Neural progenitor cell (in vitro differentiated cells): ENCODE data around the gene DGKE. TPM values are rescaled to one million over a fixed set of nuclear protein-coding genes. Genes with fewer than 3 reads are reported as not detected.

Experiments
- DNase-seq: peaks from one replicate; pipeline ENCODE4 v3.0.0-alpha.2; 2016; ENCODE audit warnings: low spot score
- H2AFZ ChIP-seq: fragments of 200-600 bp; sonication (generic); replicated peaks from 2 replicates; pipeline ENCODE4 v1.6.1; 2016; ENCODE audit warnings: antibody characterized with exemption
- H3F3A ChIP-seq: fragments of 200-600 bp; sonication (generic); 2 replicates; pipeline ENCODE4 v1.6.1; 2016; ENCODE audit warnings: antibody characterized with exemption, low read depth
- H3K27ac ChIP-seq: fragments of 200-600 bp; sonication (generic); 2 replicates; pipeline ENCODE4 v1.5.1; 2016; ENCODE audit warnings: mild to moderate bottlenecking
- H3K27me3 ChIP-seq: fragments of 200-600 bp; sonication (generic); 2 replicates; pipeline ENCODE4 v1.6.1; 2016; ENCODE audit warnings: mild to moderate bottlenecking, moderate library complexity
- H3K36me3 ChIP-seq: fragments of 200-600 bp; sonication (generic); 2 replicates; pipeline ENCODE4 v1.5.1; 2016
- H3K4me1 ChIP-seq: fragments of 200-600 bp; sonication (generic); 2 replicates; pipeline ENCODE4 v1.6.1; 2016; ENCODE audit warnings: mixed run types
- H3K4me2 ChIP-seq: fragments of 200-600 bp; sonication (generic); 2 replicates; pipeline ENCODE4 v1.6.1; 2016
- H3K4me3 ChIP-seq: fragments of 200-600 bp; sonication (generic); 2 replicates; pipeline ENCODE4 v1.5.1; 2016
- H3K79me2 ChIP-seq: fragments of 200-600 bp; sonication (generic); 2 replicates; pipeline ENCODE4 v1.6.1; 2016; ENCODE audit warnings: low read depth
- H3K9ac ChIP-seq: fragments of 200-600 bp; sonication (generic); 2 replicates; pipeline ENCODE4 v1.6.1; 2016
- H3K9me3 ChIP-seq: fragments of 200-600 bp; sonication (generic); 2 replicates; pipeline ENCODE4 v1.5.1; 2016; ENCODE audit warnings: low read depth
- H4K20me1 ChIP-seq: fragments of 200-600 bp; sonication (generic); 2 replicates; pipeline ENCODE4 v1.6.1; 2016; ENCODE audit warnings: low read depth
- H3K27ac Mint-ChIP-seq: 3 replicates; pipeline ENCODE4 v1.8.0; 2021; ENCODE audit warnings: mixed read lengths
- H3K27me3 Mint-ChIP-seq: 2 replicates; pipeline ENCODE4 v1.8.0; 2022; ENCODE audit warnings: low read depth, mild to moderate bottlenecking, inconsistent platforms, moderate library complexity, mixed read lengths; ENCODE audit not compliant: insufficient read depth
- H3K36me3 Mint-ChIP-seq: 3 replicates; pipeline ENCODE4 v1.8.0; 2021; ENCODE audit warnings: mixed read lengths
- H3K4me1 Mint-ChIP-seq: 3 replicates; pipeline ENCODE4 v1.8.0; 2021; ENCODE audit warnings: mixed read lengths
- H3K4me3 Mint-ChIP-seq: 3 replicates; pipeline ENCODE4 v1.8.0; 2021; ENCODE audit warnings: mild to moderate bottlenecking, moderate library complexity, mixed read lengths
- H3K9me3 Mint-ChIP-seq: 3 replicates; pipeline ENCODE4 v1.8.0; 2020; ENCODE audit warnings: mixed read lengths
- CTCF ChIP-seq: fragments of 200-600 bp; sonication (generic); IDR thresholded peaks from 2 replicates; pipeline ENCODE4 v1.5.1; 2017; ENCODE audit warnings: antibody characterized with exemption, mild to moderate bottlenecking
- EZH2 ChIP-seq: fragments of 200-600 bp; sonication (generic); IDR thresholded peaks from 2 replicates; pipeline ENCODE4 v1.6.1; 2017; ENCODE audit warnings: antibody characterized with exemption, mild to moderate bottlenecking, moderate library complexity
- EZH2phosphoT487 ChIP-seq: fragments of 200-600 bp; sonication (generic); IDR thresholded peaks from 2 replicates; pipeline ENCODE4 v1.6.1; 2017; ENCODE audit warnings: antibody characterized with exemption
- total RNA-seq: library from RNA; depleted of rRNA; stranded (reverse); fragments of >200 nt; gene quantifications from 2 replicates; pipeline ENCODE4 v1.2.3, GENCODE V29; 2015; ENCODE audit warnings: low replicate concordance

DGKE gene
- total RNA-seq, 1 donor from 2014 or later: 7.5 TPM

GRCh38 chr17:56842577-56842976 lies 8.6 kb downstream of the DGKE start:
- Histone ChIP-seq H3K4me3 (no peak overlapping the region), H3K79me2 (no peaks in the 10 kb centered on the region), H3K9me3 (no peaks in the 10 kb centered on the region), H3K4me1 (no peaks in the 10 kb centered on the region), H3F3A (peaks cover 3% of the 10 kb centered on the region), H3K4me2 (no peak overlapping the region), H3K27ac (no peak overlapping the region), H3K36me3 (no peaks in the 10 kb centered on the region), H4K20me1 (peaks cover 1% of the 10 kb centered on the region), H2AFZ (no peak overlapping the region), H3K9ac (no peak overlapping the region), H3K27me3 (no peaks in the 10 kb centered on the region)
- TF ChIP-seq EZH2phosphoT487 (no peak), CTCF (no peak), EZH2 (no peak)
- DNase-seq: no peak
- Mint-ChIP-seq H3K4me3 (no peak overlapping the region), H3K27me3 (no peaks in the 10 kb centered on the region), H3K27ac (no peak overlapping the region), H3K9me3 (no peaks in the 10 kb centered on the region), H3K36me3 (peaks cover 5% of the 10 kb centered on the region), H3K4me1 (no peaks in the 10 kb centered on the region)

GRCh38 chr17:56845934-56846333 lies 12.0 kb downstream of the DGKE start:
- Mint-ChIP-seq H3K9me3 (no peaks in the 10 kb centered on the region), H3K27me3 (no peaks in the 10 kb centered on the region), H3K36me3 (peaks cover 5% of the 10 kb centered on the region), H3K27ac (no peak overlapping the region), H3K4me3 (no peak overlapping the region), H3K4me1 (no peaks in the 10 kb centered on the region)
- Histone ChIP-seq H3K4me1 (no peaks in the 10 kb centered on the region), H3K27me3 (no peaks in the 10 kb centered on the region), H4K20me1 (no peaks in the 10 kb centered on the region), H2AFZ (no peak overlapping the region), H3K36me3 (no peaks in the 10 kb centered on the region), H3K4me2 (no peak overlapping the region), H3K27ac (no peak overlapping the region), H3F3A (peaks cover 3% of the 10 kb centered on the region), H3K4me3 (no peak overlapping the region), H3K79me2 (no peaks in the 10 kb centered on the region), H3K9me3 (no peaks in the 10 kb centered on the region), H3K9ac (no peak overlapping the region)
- TF ChIP-seq EZH2: no peak
- TF ChIP-seq CTCF: no peak
- TF ChIP-seq EZH2phosphoT487: no peak
- no peak for DNase-seq

- H3K27me3 ChIP-seq: no peaks in the 10 kb centered on the region
- H3K4me2 ChIP-seq: no peak overlapping the region
- H3K27ac Mint-ChIP-seq: no peak overlapping the region
- H3K9me3 ChIP-seq: no peaks in the 10 kb centered on the region
- H3K4me3 ChIP-seq: no peak overlapping the region
- H3K4me1 ChIP-seq: no peaks in the 10 kb centered on the region
- H3K9me3 Mint-ChIP-seq: no peaks in the 10 kb centered on the region
- peaks cover 5% of the 10 kb centered on the region for H3K36me3 Mint-ChIP-seq
- no peak for DNase-seq
- H3K36me3 ChIP-seq: no peaks in the 10 kb centered on the region
- no peaks in the 10 kb centered on the region for H3K4me1 Mint-ChIP-seq
- no peaks in the 10 kb centered on the region for H4K20me1 ChIP-seq
- H3F3A ChIP-seq: peaks cover 3% of the 10 kb centered on the region
- H3K79me2 ChIP-seq: no peaks in the 10 kb centered on the region
- no peak overlapping the region for H2AFZ ChIP-seq
- TF ChIP-seq EZH2phosphoT487 (no peak), CTCF (no peak), EZH2 (no peak)
- H3K9ac ChIP-seq: no peak overlapping the region
- no peak overlapping the region for H3K27ac ChIP-seq
- no peak overlapping the region for H3K4me3 Mint-ChIP-seq
- no peaks in the 10 kb centered on the region for H3K27me3 Mint-ChIP-seq
These were observed 13.2 kb downstream of the DGKE start for GRCh38 chr17:56847106-56847505.

- H3K4me1 Mint-ChIP-seq: no peaks in the 10 kb centered on the region
- peaks cover 6% of the 10 kb centered on the region for H3K36me3 Mint-ChIP-seq
- Histone ChIP-seq H3K27me3 (no peaks in the 10 kb centered on the region), H3K4me2 (no peak overlapping the region), H3K27ac (no peak overlapping the region), H2AFZ (no peak overlapping the region), H4K20me1 (no peaks in the 10 kb centered on the region), H3K4me1 (no peaks in the 10 kb centered on the region), H3K4me3 (no peak overlapping the region), H3K36me3 (no peaks in the 10 kb centered on the region), H3F3A (no peaks in the 10 kb centered on the region), H3K79me2 (no peaks in the 10 kb centered on the region), H3K9me3 (no peaks in the 10 kb centered on the region), H3K9ac (no peak overlapping the region)
- no peak for TF ChIP-seq EZH2phosphoT487
- TF ChIP-seq CTCF: no peak
- TF ChIP-seq EZH2: no peak
- no peak overlapping the region for H3K4me3 Mint-ChIP-seq
- no peaks in the 10 kb centered on the region for H3K9me3 Mint-ChIP-seq
- no peak overlapping the region for H3K27ac Mint-ChIP-seq
- no peaks in the 10 kb centered on the region for H3K27me3 Mint-ChIP-seq
- no peak for DNase-seq
These were observed 15.2 kb downstream of the DGKE start for GRCh38 chr17:56849131-56849530.
